Measurements from ENCODE around the gene P4HA2.

P4HA2 gene

DNA sequence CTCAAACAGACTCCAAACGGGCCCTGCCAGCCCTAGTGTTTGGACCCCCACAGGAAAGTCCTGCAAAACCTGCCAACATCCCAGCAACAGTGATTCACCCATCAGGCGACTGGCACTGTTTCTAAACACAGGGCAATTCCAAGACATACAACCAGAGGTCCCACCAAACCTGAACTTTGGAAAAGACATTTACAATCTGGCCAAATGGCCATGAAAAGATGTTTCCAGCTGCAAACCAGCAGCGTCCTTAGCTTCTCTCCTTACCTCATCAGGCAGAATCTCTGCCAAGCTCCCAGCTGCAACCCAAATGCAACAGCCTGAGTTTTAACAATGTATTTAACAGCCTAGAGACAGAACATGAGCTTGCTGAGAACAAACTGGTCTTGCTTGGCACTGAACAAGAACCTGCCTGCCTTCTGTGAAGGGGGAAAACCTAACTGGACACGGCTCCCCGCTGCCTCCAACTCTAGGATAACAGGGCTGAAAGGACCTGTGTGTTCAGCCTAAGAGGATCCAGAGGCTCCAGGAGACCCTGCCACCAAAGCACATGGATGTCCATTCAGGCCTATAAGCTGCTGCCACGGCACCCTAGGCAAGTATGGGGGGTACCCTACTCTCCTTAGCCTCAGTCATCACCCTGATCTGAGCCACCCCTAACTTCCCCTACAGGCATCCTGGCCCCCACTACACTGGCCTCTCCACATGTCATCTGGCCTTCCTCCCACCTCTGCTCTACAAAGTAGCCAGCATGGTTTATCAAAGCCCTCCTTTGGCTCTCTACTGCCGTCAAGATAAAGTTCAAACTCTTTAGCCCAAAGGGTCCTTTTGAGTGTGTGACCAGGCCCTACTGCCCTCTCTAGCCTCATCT is 5.6 kb downstream of the P4HA2 start:
- no peak for DNase-seq

- DNase-seq = no peak
Measured at GRCh38 chr5:132220491-132220890, 7.2 kb downstream of the P4HA2 start.

- DNase-seq = no peak
Measured at GRCh38 chr5:132219981-132220380, 7.7 kb downstream of the P4HA2 start.

GRCh38 chr5:132219289-132219970 is 8.2 kb downstream of the P4HA2 start:
- no peak for DNase-seq

GRCh38 chr5:132218321-132218720 is 9.3 kb downstream of the P4HA2 start:
- DNase-seq = no peak

- DNase-seq = no peak
Measured at GRCh38 chr5:132215329-132215728, 12.3 kb downstream of the P4HA2 start.

GRCh38 chr5:132214491-132214890 is 13.2 kb downstream of the P4HA2 start:
- no peak for DNase-seq

- no peak for DNase-seq
Measured at GRCh38 chr5:132213666-132214065, 14.0 kb downstream of the P4HA2 start.

GRCh38 chr5:132211787-132212186 is 15.9 kb downstream of the P4HA2 start:
- DNase-seq = no peak

GRCh38 chr5:132210944-132211343 is 16.7 kb downstream of the P4HA2 start:
- DNase-seq = no peak

GRCh38 chr5:132209901-132210545 is 17.6 kb downstream of the P4HA2 start:
- no peak for DNase-seq

- DNase-seq = no peak
Measured at GRCh38 chr5:132209131-132209530, 18.5 kb downstream of the P4HA2 start.

GRCh38 chr5:132207778-132208177 is 19.9 kb downstream of the P4HA2 start:
- DNase-seq = no peak

GRCh38 chr5:132206782-132207181 is 20.9 kb downstream of the P4HA2 start:
- DNase-seq = no peak

GRCh38 chr5:132205385-132206125 is 22.1 kb downstream of the P4HA2 start:
- DNase-seq = no peak

- no peak for DNase-seq
Measured at GRCh38 chr5:132204371-132205135, 23.1 kb downstream of the P4HA2 start.

DNA sequence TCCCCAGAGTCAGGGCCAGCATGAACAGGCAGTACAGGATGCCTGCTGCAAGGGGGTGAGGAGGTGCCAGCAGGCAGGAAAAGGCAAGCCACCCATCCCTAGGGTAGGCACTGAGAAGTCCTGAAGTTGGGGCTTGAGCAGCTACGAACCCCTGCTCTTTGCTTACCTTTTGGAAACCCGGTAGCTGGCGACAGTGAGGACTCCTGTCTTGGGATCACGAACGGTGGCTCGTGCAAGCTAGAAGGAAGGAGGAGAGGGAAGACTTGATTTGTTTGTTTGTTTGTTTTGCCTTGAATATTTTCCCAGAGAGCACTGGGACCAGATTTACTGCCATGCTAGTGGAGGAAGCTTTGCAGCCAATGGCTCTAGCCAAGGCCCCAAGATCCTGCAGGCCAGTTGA is 23.7 kb downstream of the P4HA2 start:
- DNase-seq = no peak

GRCh38 chr5:132203464-132203818 is 24.2 kb downstream of the P4HA2 start:
- DNase-seq = no peak

DNA sequence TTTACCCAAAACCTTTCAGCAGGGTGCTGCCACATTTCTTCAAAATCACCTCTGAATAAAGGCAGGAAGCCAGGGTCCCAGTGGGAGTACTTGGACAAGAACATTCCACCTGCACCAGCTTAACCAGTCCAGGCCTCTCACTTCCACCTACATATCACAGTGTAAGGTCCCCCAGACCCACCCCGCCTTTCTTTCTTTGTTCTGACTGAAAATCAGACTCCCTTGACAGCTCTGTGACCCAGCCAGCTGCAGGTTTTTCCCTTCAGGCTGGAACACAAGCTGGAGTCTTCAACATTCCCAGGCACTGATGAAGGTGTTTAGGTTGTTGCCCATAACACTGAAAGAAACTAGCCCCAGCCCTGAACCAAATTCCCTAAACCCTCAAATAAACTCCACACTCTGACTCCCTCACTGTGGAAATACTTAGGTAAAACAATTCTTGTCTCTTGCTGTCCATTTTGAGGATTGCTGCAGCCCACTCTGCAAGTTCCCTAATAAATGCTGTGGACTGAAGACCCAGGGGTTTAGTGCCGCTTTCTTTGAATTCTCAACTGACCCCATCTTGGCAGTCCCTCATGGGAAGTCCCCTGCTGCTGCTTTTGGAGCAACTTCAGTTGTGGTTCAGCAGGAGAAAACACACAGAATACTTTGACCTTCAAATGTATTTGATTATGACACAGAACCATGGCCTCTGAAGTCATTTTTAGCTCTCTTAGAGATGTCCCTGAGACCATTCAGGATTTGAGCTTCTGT is 24.8 kb downstream of the P4HA2 start:
- no peak for DNase-seq

DNA sequence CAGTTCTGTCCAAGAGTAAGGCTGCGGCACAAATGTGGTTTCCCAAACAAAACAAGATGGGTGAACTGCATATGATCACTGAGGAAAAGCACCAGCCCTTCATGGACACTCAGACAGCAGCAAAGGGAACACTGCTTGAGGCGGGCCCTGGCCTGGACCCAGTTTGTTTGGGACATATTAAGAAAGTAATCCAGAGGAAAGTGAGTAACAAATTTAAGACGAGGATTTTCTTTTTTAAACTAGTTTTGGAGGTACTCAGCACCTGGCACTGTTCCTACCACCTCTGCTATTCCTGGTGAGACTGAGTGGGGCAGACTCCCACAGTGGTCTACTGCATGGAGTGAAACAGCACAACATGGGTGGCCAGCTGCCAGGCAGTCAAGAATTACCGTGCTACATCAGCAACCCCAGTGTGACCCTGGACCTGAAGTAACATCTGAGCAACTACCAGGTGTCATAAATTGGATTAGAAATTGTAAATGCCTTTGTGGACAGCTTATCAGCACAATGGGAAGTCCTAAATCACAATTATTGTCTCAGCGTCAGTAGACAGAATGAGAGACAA is 28.5 kb downstream of the P4HA2 start:
- no peak for DNase-seq

- no peak for DNase-seq
Measured at GRCh38 chr5:132198571-132198970, 29.1 kb downstream of the P4HA2 start.

All from activated CD4-positive, alpha-beta T cell treated with anti-CD3 and anti-CD28 coated beads for 48 hours (primary cell).